Chondrocyte (in vitro differentiated cells): ENCODE measurements around the gene POLR2I. TPM values are rescaled to one million over a fixed set of nuclear protein-coding genes. Genes with fewer than 3 reads are reported as not detected.

Experiments
- DNase-seq: peaks from one replicate; pipeline ENCODE4 v3.0.0; 2021; ENCODE audit warnings: mixed read lengths, low spot score
- H3K27ac Mint-ChIP-seq: one replicate; pipeline ENCODE4 v1.8.0; 2021; ENCODE audit warnings: mild to moderate bottlenecking, moderate library complexity, mixed read lengths; ENCODE audit not compliant: unreplicated experiment
- H3K27me3 Mint-ChIP-seq: 2 replicates; pipeline ENCODE4 v1.8.0; 2021; ENCODE audit warnings: low read depth, mixed read lengths
- H3K36me3 Mint-ChIP-seq: 2 replicates; pipeline ENCODE4 v1.8.0; 2021; ENCODE audit warnings: low read depth, mixed read lengths
- H3K4me1 Mint-ChIP-seq: 2 replicates; pipeline ENCODE4 v1.8.0; 2021; ENCODE audit warnings: low read depth, mild to moderate bottlenecking, mixed read lengths
- H3K4me3 Mint-ChIP-seq: one replicate; pipeline ENCODE4 v1.8.0; 2021; ENCODE audit warnings: mild to moderate bottlenecking, moderate library complexity, mixed read lengths; ENCODE audit not compliant: unreplicated experiment
- H3K9me3 Mint-ChIP-seq: 2 replicates; pipeline ENCODE4 v1.8.0; 2021; ENCODE audit warnings: low read depth, mixed read lengths
- total RNA-seq: library from RNA; stranded (reverse); gene quantifications from 3 replicates; pipeline ENCODE4 v1.2.1, GENCODE V29; 2021
- TF ChIP-seq, protein P1 (sequence below): fragments of 200-600 bp; sonication (generic); IDR thresholded peaks from 2 replicates; pipeline ENCODE4 v1.5.0; 2021; ENCODE audit warnings: antibody characterized with exemption, mild to moderate bottlenecking, moderate library complexity

Gene POLR2I
- total RNA-seq, 1 donor from 2014 or later, result 43.5 TPM

DNA sequence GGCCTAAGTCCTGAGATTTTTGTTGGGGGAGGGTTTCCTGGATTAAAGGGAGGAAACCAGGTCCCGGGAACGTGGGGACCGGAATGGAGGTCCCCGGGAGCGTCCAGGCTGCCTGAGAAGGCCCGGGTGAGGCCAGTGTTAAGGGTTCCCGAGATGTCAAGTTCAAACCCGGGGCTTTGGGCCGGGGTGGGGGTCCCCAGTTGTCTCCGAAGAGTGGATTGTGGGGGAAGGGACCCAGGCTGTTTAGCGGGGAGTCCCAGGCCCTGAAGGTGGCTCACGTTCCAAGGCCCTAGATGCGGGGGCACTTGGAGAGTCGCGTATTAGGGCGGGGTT, 37.3 kb upstream of the POLR2I start:
- no peak overlapping the region for H3K27ac Mint-ChIP-seq

GRCh38 chr19:36151144-36152018, 36.7 kb upstream of the POLR2I start:
- no peak overlapping the region for H3K4me3 Mint-ChIP-seq
- no peak for DNase-seq
- no peak overlapping the region for H3K27ac Mint-ChIP-seq

More for the DNA sequence above, 37.3 kb upstream of the POLR2I start:
- no peak overlapping the region for H3K4me3 Mint-ChIP-seq
- TF ChIP-seq, protein P1, sequence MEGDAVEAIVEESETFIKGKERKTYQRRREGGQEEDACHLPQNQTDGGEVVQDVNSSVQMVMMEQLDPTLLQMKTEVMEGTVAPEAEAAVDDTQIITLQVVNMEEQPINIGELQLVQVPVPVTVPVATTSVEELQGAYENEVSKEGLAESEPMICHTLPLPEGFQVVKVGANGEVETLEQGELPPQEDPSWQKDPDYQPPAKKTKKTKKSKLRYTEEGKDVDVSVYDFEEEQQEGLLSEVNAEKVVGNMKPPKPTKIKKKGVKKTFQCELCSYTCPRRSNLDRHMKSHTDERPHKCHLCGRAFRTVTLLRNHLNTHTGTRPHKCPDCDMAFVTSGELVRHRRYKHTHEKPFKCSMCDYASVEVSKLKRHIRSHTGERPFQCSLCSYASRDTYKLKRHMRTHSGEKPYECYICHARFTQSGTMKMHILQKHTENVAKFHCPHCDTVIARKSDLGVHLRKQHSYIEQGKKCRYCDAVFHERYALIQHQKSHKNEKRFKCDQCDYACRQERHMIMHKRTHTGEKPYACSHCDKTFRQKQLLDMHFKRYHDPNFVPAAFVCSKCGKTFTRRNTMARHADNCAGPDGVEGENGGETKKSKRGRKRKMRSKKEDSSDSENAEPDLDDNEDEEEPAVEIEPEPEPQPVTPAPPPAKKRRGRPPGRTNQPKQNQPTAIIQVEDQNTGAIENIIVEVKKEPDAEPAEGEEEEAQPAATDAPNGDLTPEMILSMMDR, result no peak
- peaks cover 25% of the 10 kb centered on the region for H3K36me3 Mint-ChIP-seq
- H3K4me1 Mint-ChIP-seq, result no peaks in the 10 kb centered on the region
- no peak for DNase-seq
- no peaks in the 10 kb centered on the region for H3K9me3 Mint-ChIP-seq
- no peaks in the 10 kb centered on the region for H3K27me3 Mint-ChIP-seq

GRCh38 chr19:36150586-36150985, 35.9 kb upstream of the POLR2I start:
- no peaks in the 10 kb centered on the region for H3K4me1 Mint-ChIP-seq
- no peaks in the 10 kb centered on the region for H3K9me3 Mint-ChIP-seq
- H3K36me3 Mint-ChIP-seq, result peaks cover 37% of the 10 kb centered on the region
- no peaks in the 10 kb centered on the region for H3K27me3 Mint-ChIP-seq
- no peak for DNase-seq
- TF ChIP-seq, protein P1, result no peak
- no peak overlapping the region for H3K27ac Mint-ChIP-seq
- H3K4me3 Mint-ChIP-seq, result no peak overlapping the region

More at GRCh38 chr19:36151144-36152018, 36.7 kb upstream of the POLR2I start:
- Mint-ChIP-seq H3K9me3 (no peaks in the 10 kb centered on the region), H3K27me3 (no peaks in the 10 kb centered on the region), H3K36me3 (peaks cover 31% of the 10 kb centered on the region), H3K4me1 (no peaks in the 10 kb centered on the region)
- TF ChIP-seq, protein P1, result no peak

- Mint-ChIP-seq H3K4me1 (no peaks in the 10 kb centered on the region), H3K4me3 (no peak overlapping the region), H3K27me3 (no peaks in the 10 kb centered on the region), H3K27ac (no peak overlapping the region), H3K36me3 (peaks cover 40% of the 10 kb centered on the region), H3K9me3 (no peaks in the 10 kb centered on the region)
- TF ChIP-seq, protein P1, result no peak
- DNase-seq, result no peak
Observed at GRCh38 chr19:36149673-36150406, 35.2 kb upstream of the POLR2I start.

GRCh38 chr19:36144624-36145023, 29.9 kb upstream of the POLR2I start:
- DNase-seq, result no peak
- Mint-ChIP-seq H3K36me3 (peaks cover 43% of the 10 kb centered on the region), H3K4me1 (peaks cover 10% of the 10 kb centered on the region), H3K9me3 (no peaks in the 10 kb centered on the region), H3K27ac (no peak overlapping the region), H3K4me3 (no peak overlapping the region), H3K27me3 (no peaks in the 10 kb centered on the region)
- TF ChIP-seq, protein P1, result no peak
